ENCODE data around the gene GDF11.

GDF11 gene

DNA sequence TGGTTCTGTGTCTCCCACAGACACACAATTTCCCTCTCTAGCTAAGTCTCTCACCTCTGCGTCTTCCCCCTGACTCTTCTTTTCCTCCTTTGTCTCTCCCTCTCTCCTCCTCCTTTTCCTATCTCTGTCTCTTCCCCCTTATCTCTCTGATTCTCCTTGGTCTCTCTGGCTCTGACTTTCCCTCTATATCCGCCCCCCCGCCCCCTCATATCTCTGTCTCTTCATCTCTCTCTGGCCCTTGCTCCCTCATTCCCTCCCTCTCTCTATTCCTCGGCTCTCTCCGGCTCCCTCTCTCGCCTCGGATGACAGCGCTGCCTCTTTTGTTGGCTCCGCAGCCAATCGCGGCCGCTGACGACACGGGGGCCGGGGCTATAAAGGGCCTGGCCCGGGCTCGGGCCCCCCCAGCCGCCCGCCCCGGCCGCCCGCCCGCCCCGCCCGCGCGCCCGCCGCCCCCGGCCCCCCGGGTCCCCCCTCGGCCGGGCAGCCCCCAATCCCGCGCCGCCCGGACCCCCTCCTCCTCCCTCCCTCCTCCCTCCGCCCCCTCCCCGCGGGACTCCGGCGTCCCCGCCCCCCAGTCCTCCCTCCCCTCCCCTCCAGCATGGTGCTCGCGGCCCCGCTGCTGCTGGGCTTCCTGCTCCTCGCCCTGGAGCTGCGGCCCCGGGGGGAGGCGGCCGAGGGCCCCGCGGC lies at the start of gene GDF11:
TSS of gene GDF11 (plus strand) at position 404 of the 687 bp plus-strand sequence. CDS start at position 599, 195 bp downstream.
- peak within 1 kb of the TSS; percentile 49 for H3K4me3 ChIP-seq (ENCODE audit: low read depth, low read length)
- peak within 1 kb of the TSS; percentile 85 for H2AFZ ChIP-seq
- TF ChIP-seq, protein P1, sequence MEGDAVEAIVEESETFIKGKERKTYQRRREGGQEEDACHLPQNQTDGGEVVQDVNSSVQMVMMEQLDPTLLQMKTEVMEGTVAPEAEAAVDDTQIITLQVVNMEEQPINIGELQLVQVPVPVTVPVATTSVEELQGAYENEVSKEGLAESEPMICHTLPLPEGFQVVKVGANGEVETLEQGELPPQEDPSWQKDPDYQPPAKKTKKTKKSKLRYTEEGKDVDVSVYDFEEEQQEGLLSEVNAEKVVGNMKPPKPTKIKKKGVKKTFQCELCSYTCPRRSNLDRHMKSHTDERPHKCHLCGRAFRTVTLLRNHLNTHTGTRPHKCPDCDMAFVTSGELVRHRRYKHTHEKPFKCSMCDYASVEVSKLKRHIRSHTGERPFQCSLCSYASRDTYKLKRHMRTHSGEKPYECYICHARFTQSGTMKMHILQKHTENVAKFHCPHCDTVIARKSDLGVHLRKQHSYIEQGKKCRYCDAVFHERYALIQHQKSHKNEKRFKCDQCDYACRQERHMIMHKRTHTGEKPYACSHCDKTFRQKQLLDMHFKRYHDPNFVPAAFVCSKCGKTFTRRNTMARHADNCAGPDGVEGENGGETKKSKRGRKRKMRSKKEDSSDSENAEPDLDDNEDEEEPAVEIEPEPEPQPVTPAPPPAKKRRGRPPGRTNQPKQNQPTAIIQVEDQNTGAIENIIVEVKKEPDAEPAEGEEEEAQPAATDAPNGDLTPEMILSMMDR (IDR thresholded peaks at IDR 0.05), result no peak
- H3K9me3 ChIP-seq (ENCODE audit: control insufficient read depth, low read length), result no peaks in the 10 kb centered on the region
- no peak within 1 kb of the TSS for H3K9ac ChIP-seq
- H3K4me2 ChIP-seq (ENCODE audit: low read length), result peak within 1 kb of the TSS; percentile 64
- peaks cover 12% of the 10 kb centered on the region for H3K4me1 ChIP-seq
- H3K27me3 ChIP-seq (ENCODE audit: control insufficient read depth, insufficient read depth, low read length), result no peaks in the 10 kb centered on the region
- H3K36me3 ChIP-seq (ENCODE audit: control insufficient read depth, insufficient read depth, low read length), result no peaks in the 10 kb centered on the region
- no peaks in the 10 kb centered on the region for H3K79me2 ChIP-seq
- no peak within 1 kb of the TSS for H3K27ac ChIP-seq

DNA sequence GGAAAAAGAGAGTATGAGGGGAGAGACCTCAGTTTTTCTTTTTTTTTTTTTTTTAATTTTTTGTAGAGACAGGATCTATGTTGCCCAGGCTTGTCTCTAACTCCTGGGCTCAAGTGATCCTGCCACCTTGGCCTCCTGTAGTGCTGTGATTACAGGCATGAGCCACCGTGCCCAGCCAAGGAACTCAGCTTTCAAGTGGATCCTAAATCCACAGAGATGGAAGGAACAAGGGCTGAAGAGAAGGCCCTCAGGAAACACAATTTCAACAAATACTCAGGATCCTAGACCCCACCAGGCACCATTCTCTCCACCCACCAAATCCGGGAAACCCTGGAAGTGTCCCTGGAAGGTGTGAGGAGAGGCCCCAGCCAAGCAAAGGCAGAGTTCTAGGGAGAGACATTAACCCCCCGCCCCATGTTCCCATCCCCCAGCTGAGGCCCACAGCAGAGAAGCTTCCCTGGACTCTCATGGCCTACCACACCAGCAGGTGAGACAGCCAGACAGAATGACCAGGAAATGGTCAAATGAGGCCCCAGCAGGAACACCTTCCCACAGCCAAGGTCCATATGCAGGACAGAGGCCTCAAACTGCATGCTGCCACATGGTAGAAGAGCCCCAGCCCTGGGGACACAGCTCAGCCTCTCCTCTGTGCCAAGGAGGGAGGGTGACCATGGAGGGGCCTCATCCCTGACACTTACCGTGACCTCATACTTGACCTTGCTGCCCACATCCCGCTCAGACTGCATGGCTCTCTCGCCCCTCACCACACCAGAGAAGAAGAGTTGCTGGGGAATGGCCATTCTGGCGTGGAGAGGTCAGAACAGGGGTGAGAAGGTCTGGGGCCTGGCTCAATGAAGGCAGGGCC lies 49.4 kb upstream of the GDF11 start:
- Histone ChIP-seq H3K79me2 (no peaks in the 10 kb centered on the region), H3K36me3 (ENCODE audit: control insufficient read depth, insufficient read depth, low read length) (no peaks in the 10 kb centered on the region), H3K27ac (no peak overlapping the region), H2AFZ (no peak overlapping the region), H3K9ac (no peak overlapping the region), H3K27me3 (ENCODE audit: control insufficient read depth, insufficient read depth, low read length) (no peaks in the 10 kb centered on the region), H3K4me1 (no peaks in the 10 kb centered on the region), H3K4me2 (ENCODE audit: low read length) (no peak overlapping the region), H3K9me3 (ENCODE audit: control insufficient read depth, low read length) (no peaks in the 10 kb centered on the region), H3K4me3 (ENCODE audit: low read depth, low read length) (no peak overlapping the region)
- TF ChIP-seq, protein P1 (IDR thresholded peaks at IDR 0.05), result no peak

DNA sequence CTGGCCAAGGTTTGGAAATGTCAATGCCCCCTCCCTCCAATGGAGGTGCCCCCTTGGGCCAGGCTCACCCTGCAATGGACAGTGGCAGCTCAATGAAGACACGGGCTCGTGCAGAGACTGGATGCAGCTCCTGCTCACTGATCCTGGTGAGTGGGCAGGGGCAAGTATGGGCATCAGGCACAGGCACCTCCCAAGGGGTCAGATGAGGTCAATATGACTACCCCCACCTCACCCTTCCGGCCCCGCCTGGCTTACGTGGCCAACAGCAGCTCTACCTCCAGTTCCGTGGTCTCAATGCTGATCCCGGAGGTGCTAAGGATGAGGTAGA lies 48.8 kb upstream of the GDF11 start:
- H3K79me2 ChIP-seq, result no peaks in the 10 kb centered on the region
- H3K9ac ChIP-seq, result no peak overlapping the region
- H3K27ac ChIP-seq, result no peak overlapping the region
- no peaks in the 10 kb centered on the region for H3K27me3 ChIP-seq (ENCODE audit: control insufficient read depth, insufficient read depth, low read length)
- H3K4me1 ChIP-seq, result no peaks in the 10 kb centered on the region
- H2AFZ ChIP-seq, result no peak overlapping the region
- TF ChIP-seq, protein P1 (IDR thresholded peaks at IDR 0.05), result no peak
- H3K4me2 ChIP-seq (ENCODE audit: low read length), result no peak overlapping the region
- H3K9me3 ChIP-seq (ENCODE audit: control insufficient read depth, low read length), result no peaks in the 10 kb centered on the region
- no peak overlapping the region for H3K4me3 ChIP-seq (ENCODE audit: low read depth, low read length)
- no peaks in the 10 kb centered on the region for H3K36me3 ChIP-seq (ENCODE audit: control insufficient read depth, insufficient read depth, low read length)

DNA sequence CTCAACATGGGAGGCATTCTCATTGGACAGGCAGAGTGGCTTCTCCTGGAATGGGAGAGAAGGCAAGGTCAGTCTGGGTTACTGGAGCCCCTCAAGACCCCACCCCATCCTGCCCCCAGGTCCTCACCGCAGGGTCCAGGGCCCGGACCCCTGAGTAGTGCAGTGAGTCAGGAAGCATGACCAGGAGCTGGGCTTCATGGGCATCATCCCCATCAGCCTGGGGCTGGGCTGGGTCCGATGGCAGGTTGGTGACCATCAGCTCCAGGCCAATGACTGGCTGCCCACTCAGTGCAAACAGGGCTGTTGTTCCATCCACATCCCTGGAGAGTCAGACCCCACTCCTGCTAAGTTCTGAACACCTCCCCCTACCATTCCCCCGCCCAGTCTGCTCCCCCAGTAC lies 48.3 kb upstream of the GDF11 start:
- Histone ChIP-seq H3K4me1 (no peaks in the 10 kb centered on the region), H3K36me3 (ENCODE audit: control insufficient read depth, insufficient read depth, low read length) (no peaks in the 10 kb centered on the region), H3K79me2 (no peaks in the 10 kb centered on the region), H3K27me3 (ENCODE audit: control insufficient read depth, insufficient read depth, low read length) (no peaks in the 10 kb centered on the region), H3K4me3 (ENCODE audit: low read depth, low read length) (no peak overlapping the region), H3K4me2 (ENCODE audit: low read length) (no peak overlapping the region), H3K9ac (no peak overlapping the region), H3K9me3 (ENCODE audit: control insufficient read depth, low read length) (no peaks in the 10 kb centered on the region), H2AFZ (no peak overlapping the region), H3K27ac (no peak overlapping the region)
- TF ChIP-seq, protein P1 (IDR thresholded peaks at IDR 0.05), result no peak
